ENCODE results near the gene ADAMTSL2.

Gene ADAMTSL2

GRCh38 chr9:133518706-133519449, 15.6 kb upstream of the ADAMTSL2 start:
- no peak for DNase-seq

DNA sequence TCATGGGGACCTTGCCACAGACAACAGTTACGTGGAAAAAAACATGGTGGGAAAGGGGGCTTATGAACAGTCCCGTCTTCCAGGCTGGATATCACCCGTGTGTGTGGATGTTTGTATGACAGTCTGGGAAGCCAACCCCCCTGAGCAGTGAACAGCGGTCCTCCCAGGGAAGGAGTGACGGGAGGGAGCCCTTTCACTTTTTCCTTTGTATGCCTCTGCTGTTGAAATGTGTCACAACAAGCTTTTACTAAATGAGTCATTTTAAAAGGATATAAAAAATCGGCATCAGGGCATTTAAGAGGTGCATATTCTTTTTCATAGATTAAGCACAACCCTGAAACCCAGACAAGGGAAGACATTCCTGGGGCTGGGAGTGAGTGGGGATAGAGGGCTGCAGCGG, 14.8 kb upstream of the ADAMTSL2 start:
- no peak for DNase-seq

DNA sequence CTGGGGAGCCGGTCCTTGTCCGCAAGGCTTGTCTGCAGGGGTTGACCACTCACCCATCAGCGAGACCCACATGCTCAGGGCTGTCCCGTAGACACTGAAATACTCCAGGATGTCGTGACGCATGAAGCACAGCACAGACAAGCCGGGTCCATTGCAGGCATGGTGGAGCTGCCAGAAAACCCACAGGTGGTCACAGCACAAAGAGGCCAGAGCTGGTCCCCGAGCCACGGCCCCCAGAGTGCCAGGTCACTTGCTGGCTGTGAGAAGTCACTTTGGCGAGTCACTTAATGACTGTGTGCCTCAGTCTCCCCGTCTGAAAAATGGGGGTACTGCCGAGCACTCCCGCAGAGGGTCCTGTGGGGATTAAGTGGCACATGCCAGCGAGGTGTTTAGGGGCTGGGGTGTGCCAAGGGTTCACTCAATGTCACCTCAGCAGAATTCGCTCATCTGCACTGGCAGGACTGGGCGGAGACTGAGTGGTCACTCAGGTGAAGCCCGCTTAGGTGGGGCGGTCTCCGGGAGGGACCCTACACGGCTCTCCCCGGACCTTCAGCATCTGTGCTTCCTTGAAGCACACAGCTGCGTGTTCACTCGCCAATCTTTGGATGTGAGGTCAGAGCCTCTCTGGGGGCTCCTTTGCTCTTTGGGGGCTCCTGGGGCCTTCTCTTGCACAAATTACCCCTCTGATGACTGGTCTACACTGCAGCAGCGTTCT, 14.2 kb upstream of the ADAMTSL2 start:
- no peak for DNase-seq

- DNase-seq, result no peak
These were observed 13.1 kb upstream of the ADAMTSL2 start for GRCh38 chr9:133521122-133522072.

DNA sequence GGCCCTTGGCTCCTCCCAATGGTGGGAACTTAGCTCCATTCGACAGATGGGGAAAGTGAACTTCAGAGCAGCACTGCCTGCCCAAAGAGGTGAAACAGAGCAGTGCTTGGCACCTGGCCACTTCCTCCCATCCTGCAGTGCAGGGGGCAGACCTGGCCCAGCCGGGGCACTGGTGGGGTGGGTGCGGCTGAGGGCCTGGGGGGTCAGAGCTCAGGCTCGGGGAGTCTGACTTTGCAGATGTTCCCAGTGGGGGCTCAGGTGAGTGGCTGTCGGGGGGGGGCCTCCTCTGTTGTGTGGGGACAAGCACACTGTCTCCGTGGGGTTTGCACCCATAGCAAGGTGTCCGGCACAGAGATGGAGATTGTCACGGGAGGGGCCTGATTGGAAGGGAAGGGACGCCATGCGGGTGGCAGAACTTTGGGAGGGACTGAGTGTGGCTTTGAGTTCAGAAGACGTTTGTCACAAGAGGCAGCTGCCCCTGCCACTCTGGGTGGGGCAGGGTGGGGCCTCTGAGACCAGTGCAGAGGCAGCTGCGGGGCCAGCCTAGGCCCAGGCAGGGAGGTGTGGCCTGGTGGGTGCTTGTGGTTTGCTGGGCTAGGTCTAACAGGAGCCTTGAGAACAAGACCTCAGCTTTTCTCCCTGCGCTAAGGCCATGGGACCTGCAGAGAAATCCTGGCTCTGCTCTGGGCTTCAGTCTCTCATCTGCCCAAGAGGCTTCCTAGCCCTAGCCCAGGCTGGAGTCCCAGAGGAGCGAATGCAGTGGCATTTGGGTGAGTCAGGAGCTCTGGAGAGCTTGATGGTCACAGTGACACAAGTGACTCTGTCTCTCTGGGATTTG, 12.2 kb upstream of the ADAMTSL2 start:
- no peak for DNase-seq

DNA sequence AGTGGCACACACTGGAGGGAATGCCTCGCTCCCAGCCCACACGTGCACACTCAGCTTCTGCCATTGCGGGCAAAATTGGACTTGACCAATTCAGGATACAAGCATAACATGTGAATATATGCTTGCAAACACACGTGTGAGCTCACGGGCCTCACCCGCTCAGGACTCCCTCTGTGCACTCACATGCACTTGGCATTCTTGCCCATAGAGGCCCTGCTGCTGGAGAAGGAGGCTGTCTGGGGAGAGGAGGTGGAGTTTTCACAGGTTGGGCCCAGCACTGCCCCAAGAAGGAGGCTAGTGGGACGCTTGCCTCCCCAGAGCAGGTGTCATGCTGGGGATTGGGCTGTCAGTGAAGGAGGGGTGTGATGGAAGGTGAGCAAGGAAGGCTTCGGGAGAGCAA, 11.4 kb upstream of the ADAMTSL2 start:
- no peak for DNase-seq

DNA sequence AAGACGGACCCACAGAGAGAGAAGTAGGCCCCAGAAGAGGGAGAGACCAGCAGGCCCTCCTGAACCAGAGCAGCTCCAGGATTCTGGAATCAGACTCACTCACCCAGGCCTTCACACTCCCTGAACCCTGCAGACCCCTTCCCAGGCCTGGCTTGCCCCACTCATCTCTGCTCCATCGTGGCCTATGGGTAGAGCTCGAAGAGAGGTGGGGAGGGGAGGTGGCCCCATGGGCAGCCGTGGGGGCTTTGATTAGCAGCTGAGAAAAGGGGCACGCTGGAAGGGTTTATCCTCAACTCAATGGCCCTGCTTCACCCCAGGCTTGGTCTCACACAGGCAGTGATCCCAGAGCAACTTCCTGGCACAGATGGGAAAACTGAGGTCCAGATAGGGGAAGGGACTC, 10.4 kb upstream of the ADAMTSL2 start:
- no peak for DNase-seq

DNA sequence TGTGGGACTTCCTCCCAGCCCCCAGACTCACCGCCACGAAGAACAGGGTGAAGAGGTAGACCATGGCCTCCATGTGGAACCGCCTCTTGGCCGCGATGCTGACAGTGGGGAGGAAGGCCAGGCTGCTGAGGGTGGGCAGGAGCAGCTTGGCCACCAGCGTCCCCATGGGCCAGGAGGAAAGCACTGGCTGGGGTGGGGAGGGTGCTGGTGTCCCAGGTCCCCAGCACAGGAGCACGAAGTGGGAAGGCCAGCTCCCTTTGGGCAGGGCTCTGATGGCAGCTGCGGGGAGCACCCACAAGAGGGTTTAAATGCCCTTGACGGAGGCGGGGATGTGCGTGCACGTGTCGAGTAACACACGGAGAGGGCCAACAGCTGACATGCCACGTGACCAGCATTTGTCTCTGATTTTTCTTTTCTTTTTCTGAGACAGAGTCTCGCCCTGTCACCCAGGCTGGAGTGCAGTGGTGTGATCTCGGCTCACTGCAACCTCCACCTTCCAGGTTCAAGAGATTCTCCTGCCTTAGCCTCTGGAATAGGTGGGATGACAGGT, 9.8 kb upstream of the ADAMTSL2 start, which contains the start of gene MYMK:
MYMK (minus strand) TSS at position 281 of the 550 bp plus-strand sequence; CDS start at position 166, 115 bp downstream.
- no peak for DNase-seq

GRCh38 chr9:133525677-133526076, 8.8 kb upstream of the ADAMTSL2 start:
- no peak for DNase-seq

GRCh38 chr9:133526721-133527321, 7.7 kb upstream of the ADAMTSL2 start:
- DNase-seq, result no peak

DNA sequence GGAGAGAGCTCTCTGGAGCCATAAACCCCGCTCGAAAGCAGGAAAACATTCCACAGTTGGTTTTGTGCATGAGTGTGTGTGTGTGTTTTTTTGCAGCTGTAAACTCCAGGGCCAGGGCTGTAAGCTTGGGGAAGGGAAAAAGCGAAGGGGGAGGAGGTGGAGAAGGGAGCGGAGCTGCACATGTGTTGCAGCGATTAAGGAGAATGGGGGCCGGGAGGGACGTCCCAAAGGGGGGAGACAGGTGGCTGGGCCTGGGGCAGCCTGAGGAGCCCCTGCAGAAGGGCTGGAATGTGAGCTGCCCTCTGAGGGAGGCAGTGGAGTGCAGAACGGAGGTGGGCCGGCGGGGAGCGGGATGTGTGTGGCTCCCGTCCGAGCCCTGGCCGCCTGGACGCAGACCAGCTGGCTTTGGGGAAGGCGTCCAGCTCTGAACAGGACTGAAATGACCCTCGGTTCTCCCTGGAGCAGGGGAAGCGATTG, 7.0 kb upstream of the ADAMTSL2 start:
- no peak for DNase-seq

DNA sequence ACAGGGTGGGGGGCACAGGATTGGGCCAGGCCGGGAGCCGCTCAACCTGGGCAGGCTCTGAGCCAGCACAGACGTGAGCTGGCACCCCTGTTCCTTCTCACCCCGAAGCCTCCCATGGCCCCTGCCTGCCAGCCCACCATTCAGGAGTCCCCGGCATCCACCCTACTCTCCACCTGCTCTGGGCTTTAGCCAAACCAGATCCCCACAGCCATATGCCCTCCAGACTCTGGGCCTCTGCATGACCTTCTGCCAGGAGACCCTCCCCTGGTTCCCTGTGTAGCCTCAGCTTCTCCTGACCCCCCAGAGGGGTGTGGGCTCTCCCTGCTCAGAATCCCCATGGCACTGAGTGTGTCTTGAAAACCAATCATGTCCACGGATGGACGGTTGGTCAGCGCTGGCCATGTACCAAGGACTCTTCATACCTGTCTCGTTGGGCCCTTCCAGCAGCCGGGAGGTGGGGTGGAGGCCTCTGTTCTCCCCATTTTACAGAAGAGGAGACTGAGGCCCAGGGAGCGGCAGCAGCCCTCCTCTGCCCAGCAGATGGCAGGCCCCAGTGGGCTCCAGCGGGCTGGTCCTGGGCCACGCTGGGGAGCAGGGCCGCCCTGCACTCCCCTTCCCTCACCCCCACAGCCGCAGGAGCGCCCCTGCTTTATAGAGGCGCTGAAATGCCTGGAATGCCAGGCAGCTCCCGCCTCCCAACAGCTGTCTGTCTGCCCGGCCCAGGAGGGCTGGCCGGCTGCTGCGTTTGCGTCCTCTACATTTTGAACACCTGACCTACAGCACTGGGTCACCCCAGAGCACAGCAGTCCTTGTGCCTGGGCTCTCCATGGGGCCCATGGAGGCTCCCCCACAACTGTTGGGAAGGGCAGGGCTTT, 6.3 kb upstream of the ADAMTSL2 start:
- no peak for DNase-seq

- no peak for DNase-seq
These were observed 5.6 kb upstream of the ADAMTSL2 start for GRCh38 chr9:133528876-133529241.

- DNase-seq, result no peak
These were observed 5.0 kb upstream of the ADAMTSL2 start for GRCh38 chr9:133529457-133529856.

DNA sequence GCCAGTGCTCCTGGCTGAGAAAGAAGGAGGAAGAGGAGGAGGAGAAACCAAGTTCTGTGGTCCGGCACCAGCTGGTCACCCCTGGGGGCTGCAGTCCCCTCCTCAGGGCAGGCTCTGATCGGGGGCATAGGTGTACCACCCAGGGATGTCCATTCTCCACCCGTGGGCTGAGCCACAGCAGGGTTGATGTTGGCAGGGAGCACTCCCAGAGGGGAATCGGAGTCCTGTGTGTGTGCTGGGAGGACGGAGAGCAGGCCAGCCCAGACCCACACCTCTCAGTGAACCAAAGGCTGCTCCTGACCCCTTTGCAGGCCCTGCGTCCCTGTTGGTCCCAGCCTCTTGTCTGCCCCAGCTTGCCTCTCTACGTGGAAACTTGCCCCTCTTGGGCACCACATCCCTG, 4.6 kb upstream of the ADAMTSL2 start:
- no peak for DNase-seq

GRCh38 chr9:133531293-133531692, 3.2 kb upstream of the ADAMTSL2 start:
- no peak for DNase-seq

DNA sequence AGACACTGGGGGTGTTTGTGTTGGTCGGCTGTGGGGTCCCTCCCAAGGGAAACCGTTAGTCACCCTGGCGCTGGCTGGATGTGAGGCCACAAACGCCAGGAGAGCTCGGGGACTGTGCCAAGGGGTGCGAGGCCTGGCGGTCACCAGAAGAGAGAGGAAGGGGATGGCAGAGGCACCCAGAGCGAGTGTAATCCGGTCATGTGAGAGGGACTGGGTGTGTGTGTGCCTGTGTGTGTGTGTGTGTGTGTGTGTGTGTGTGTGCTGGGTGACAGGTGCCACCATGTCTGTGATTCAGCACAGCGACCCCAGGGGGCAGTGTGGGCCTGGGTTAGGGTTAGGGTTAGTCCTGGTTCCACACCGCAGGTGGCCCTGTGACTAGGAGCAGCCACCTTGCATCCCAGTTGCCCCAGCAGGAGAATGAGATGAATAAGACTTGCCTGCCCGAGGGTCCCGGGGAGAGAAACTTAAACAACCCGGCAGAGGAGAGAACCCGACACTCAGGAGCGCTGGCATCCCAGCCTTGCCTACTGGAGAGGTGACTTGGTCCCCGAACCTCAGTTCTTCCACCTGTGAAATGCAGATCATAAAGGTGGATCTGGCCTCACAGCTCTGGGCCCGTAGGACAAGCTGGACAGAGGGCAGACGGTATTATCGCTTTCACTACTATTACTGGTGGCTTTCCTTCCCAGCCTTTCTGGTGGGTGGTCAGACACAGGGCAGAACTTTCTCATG, 1.4 kb upstream of the ADAMTSL2 start:
- peak; percentile 51 for DNase-seq

- DNase-seq, result no peak
These were observed 647 bp upstream of the ADAMTSL2 start for GRCh38 chr9:133533857-133534256.

GRCh38 chr9:133535306-133535877, 888 bp downstream of the ADAMTSL2 start:
- no peak for DNase-seq

All from CD4-positive, alpha-beta T cell treated with Interleukin-4 for 4 hours (primary cell).